Nephron (organoid): Measurements from ENCODE around the gene PEPD.

Experiments
- H3K27ac Mint-ChIP-seq, 3 experiments: 2 replicates each; pipeline ENCODE4 v1.8.0; 2020; ENCODE audit warnings: mixed read lengths in 3 of 3, mild to moderate bottlenecking in 2 of 3, moderate library complexity in 1 of 3
- H3K27me3 Mint-ChIP-seq: 2 replicates; pipeline ENCODE4 v1.8.0; 2021; ENCODE audit warnings: low read depth, mild to moderate bottlenecking, moderate library complexity, mixed read lengths
- H3K36me3 Mint-ChIP-seq: 2 replicates; pipeline ENCODE4 v1.8.0; 2020; ENCODE audit warnings: low read depth, mixed read lengths
- H3K4me1 Mint-ChIP-seq: 2 replicates; pipeline ENCODE4 v1.8.0; 2020; ENCODE audit warnings: mixed read lengths
- H3K4me3 Mint-ChIP-seq, 3 experiments: 2 replicates each; pipeline ENCODE4 v1.8.0; 2020; ENCODE audit warnings: mild to moderate bottlenecking in 3 of 3, mixed read lengths in 3 of 3, moderate library complexity in 2 of 3
- H3K9me3 Mint-ChIP-seq: 2 replicates; pipeline ENCODE4 v1.8.0; 2020; ENCODE audit warnings: mixed read lengths
- CTCF ChIP-seq, 3 experiments: fragments of 200-600 bp; sonication (generic); IDR thresholded peaks; one replicate each; pipeline ENCODE4 v1.5.0; 2021; ENCODE audit warnings: antibody characterized with exemption in 3 of 3; ENCODE audit not compliant: unreplicated experiment in 3 of 3

Gene PEPD

DNA sequence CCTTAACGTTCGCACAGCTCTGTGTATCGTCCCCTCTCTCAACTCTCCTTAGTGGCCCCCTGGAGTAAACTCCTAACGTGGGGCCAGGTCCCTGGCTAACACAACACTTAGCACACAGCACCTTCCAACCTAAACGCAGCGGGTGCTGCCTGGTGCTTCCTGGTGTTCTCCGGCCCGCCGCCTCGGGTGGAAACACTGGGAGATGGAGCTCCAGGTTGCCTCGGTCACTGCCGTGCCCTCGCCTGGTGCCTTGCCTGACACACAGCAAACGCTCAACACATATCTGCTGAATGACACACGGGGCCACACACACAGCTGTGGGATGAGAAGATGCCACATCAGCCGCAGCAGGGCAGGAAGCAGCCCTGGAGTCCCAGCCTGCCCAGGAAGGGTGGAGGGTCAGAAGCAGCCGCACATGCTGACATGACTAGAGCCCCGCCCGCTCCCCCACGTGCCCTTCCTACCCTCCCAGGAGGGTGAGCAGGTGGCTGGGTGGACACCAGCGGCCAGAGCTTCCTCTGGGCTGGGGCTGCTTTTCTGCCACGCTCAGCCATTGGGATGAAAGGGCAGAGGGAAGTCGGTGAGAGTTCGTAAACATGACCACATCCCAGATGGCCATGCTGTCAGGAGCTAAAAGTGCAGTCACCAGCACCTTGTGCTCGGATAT lies 6.6 kb downstream of the PEPD start:
- H3K4me1 Mint-ChIP-seq: no peaks in the 10 kb centered on the region
- H3K27ac Mint-ChIP-seq: no peak overlapping the region
- no peaks in the 10 kb centered on the region for H3K36me3 Mint-ChIP-seq
- no peaks in the 10 kb centered on the region for H3K9me3 Mint-ChIP-seq
- H3K4me3 Mint-ChIP-seq: no peak overlapping the region
- no peaks in the 10 kb centered on the region for H3K27me3 Mint-ChIP-seq
- TF ChIP-seq CTCF (IDR thresholded peaks at IDR 0.05; ENCODE audit: unreplicated experiment in 3 of 3): no peak

DNA sequence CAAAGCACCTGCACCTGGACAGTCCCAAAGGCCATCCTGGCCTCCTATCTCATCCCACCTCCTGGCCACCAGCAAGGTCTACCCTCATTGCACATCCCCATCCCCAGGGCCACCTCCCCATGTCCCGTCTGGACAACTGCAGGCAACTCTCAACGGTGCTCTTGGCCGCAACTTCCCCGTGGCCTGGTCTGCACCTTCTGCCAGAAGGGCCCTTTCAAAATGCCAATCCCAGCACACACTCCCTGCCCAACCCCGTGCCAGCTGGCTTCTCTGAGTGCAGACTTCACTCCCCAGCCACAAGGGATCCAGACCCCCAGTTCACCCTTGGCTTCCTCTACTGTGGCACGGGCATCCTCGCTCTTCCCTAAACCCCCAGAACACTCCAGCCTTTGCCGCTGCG lies 8.2 kb downstream of the PEPD start:
- no peaks in the 10 kb centered on the region for H3K36me3 Mint-ChIP-seq
- H3K4me1 Mint-ChIP-seq: no peaks in the 10 kb centered on the region
- TF ChIP-seq CTCF (IDR thresholded peaks at IDR 0.05; ENCODE audit: unreplicated experiment in 3 of 3): no peak
- H3K27me3 Mint-ChIP-seq: no peaks in the 10 kb centered on the region
- no peaks in the 10 kb centered on the region for H3K9me3 Mint-ChIP-seq
- no peak overlapping the region for H3K27ac Mint-ChIP-seq
- no peak overlapping the region for H3K4me3 Mint-ChIP-seq

- no peaks in the 10 kb centered on the region for H3K4me1 Mint-ChIP-seq
- H3K4me3 Mint-ChIP-seq: no peak overlapping the region
- no peaks in the 10 kb centered on the region for H3K9me3 Mint-ChIP-seq
- TF ChIP-seq CTCF (IDR thresholded peaks at IDR 0.05; ENCODE audit: unreplicated experiment in 3 of 3): no peak
- H3K36me3 Mint-ChIP-seq: no peaks in the 10 kb centered on the region
- no peak overlapping the region for H3K27ac Mint-ChIP-seq
- no peaks in the 10 kb centered on the region for H3K27me3 Mint-ChIP-seq
These were observed 8.9 kb downstream of the PEPD start for GRCh38 chr19:33512580-33513137.

- Mint-ChIP-seq H3K27ac (no peak overlapping the region), H3K36me3 (no peaks in the 10 kb centered on the region), H3K4me3 (no peak overlapping the region), H3K9me3 (no peaks in the 10 kb centered on the region), H3K27me3 (no peaks in the 10 kb centered on the region), H3K4me1 (no peaks in the 10 kb centered on the region)
- no peak for TF ChIP-seq CTCF (IDR thresholded peaks at IDR 0.05; ENCODE audit: unreplicated experiment in 3 of 3)
These were observed 9.6 kb downstream of the PEPD start for GRCh38 chr19:33512021-33512420.

- Mint-ChIP-seq H3K9me3 (no peaks in the 10 kb centered on the region), H3K36me3 (no peaks in the 10 kb centered on the region), H3K27ac (no peak overlapping the region), H3K4me3 (no peak overlapping the region), H3K27me3 (no peaks in the 10 kb centered on the region), H3K4me1 (no peaks in the 10 kb centered on the region)
- TF ChIP-seq CTCF (IDR thresholded peaks at IDR 0.05; ENCODE audit: unreplicated experiment in 3 of 3): no peak
These were observed 10.2 kb downstream of the PEPD start for GRCh38 chr19:33511346-33511745.
